Activated CD4-positive, alpha-beta T cell treated with anti-CD3 and anti-CD28 coated beads for 36 hours (primary cell): ENCODE measurements around the gene RUFY2. TPM values are rescaled to one million over a fixed set of nuclear protein-coding genes. Genes with fewer than 3 reads are reported as not detected.

ENCODE experiments used
- ATAC-seq: fragments of 200-7000 bp; cut with Tn5 transposase; one replicate; pipeline ENCODE4 v1.10.0; 2021; ENCODE audit warnings: mild to moderate bottlenecking, moderate library complexity
- CTCF ChIA-PET: fragments of 350-600 bp; sonication (Branson Sonifier 250); formaldehyde crosslinking; loops from one replicate; lab custom pipeline; 2021; ENCODE audit warnings: antibody characterized with exemption; lab: Charles Lee
- POLR2A ChIA-PET: fragments of 350-600 bp; sonication (Branson Sonifier 250); formaldehyde crosslinking; loops from one replicate; lab custom pipeline; 2021; ENCODE audit warnings: antibody characterized with exemption, inconsistent platforms; lab: Charles Lee
- DNase-seq: peaks from one replicate; pipeline ENCODE4 v3.0.0-alpha.2; 2020
- H3K27ac Mint-ChIP-seq: one replicate; pipeline ENCODE4 v1.8.0; 2021; ENCODE audit warnings: mixed read lengths
- H3K27me3 Mint-ChIP-seq: one replicate; pipeline ENCODE4 v1.8.0; 2021; ENCODE audit warnings: mixed read lengths
- H3K36me3 Mint-ChIP-seq: one replicate; pipeline ENCODE4 v1.8.0; 2021; ENCODE audit warnings: low read depth, mixed read lengths
- H3K4me1 Mint-ChIP-seq: one replicate; pipeline ENCODE4 v1.8.0; 2021; ENCODE audit warnings: mixed read lengths
- H3K4me3 Mint-ChIP-seq: one replicate; pipeline ENCODE4 v1.8.0; 2021; ENCODE audit warnings: mild to moderate bottlenecking, moderate library complexity, mixed read lengths
- H3K9me3 Mint-ChIP-seq: one replicate; pipeline ENCODE4 v1.8.0; 2021; ENCODE audit warnings: low read depth, mixed read lengths
- intact Hi-C, 2 experiments: fragments of 100-400 bp; cut with DNase I in 1 of 2; cut with micrococcal nuclease in 1 of 2; formaldehyde crosslinking; loops; one replicate each; pipeline versions ENCODE4 v1.14.2 to v1.15.1; 2022 to 2024; cut with DNase I, micrococcal nuclease
- total RNA-seq, 2 experiments: library from RNA; stranded (reverse); gene quantifications; one replicate each; pipeline ENCODE4 v1.2.3, GENCODE V29; 2021

RUFY2 gene
- total RNA-seq, 2 experiments from 2014 or later = 9.1 to 9.5 TPM

- CTCF ChIA-PET = interaction anchor here (1.2 to 2.1 kb wide), 3 partner anchors 10 to 50 kb away, joined by 4 to 11 read pairs (median 6); no protein-coding TSS in a partner anchor
- Mint-ChIP-seq H3K27ac (no peak overlapping the region), H3K9me3 (no peaks in the 10 kb centered on the region), H3K27me3 (no peaks in the 10 kb centered on the region), H3K4me1 (no peaks in the 10 kb centered on the region), H3K36me3 (peaks cover 5% of the 10 kb centered on the region), H3K4me3 (no peak overlapping the region)
- no peak for ATAC-seq
- no peak for DNase-seq
- POLR2A ChIA-PET = no interaction called here
- intact Hi-C loops = no loop called here
Measured at GRCh38 chr10:68362590-68362989, 44.5 kb downstream of the RUFY2 start.

- CTCF ChIA-PET = no interaction called here
- ATAC-seq = no peak
- no peak overlapping the region for H3K27ac Mint-ChIP-seq
- H3K36me3 Mint-ChIP-seq = peaks cover 5% of the 10 kb centered on the region
- H3K4me1 Mint-ChIP-seq = no peaks in the 10 kb centered on the region
- no peaks in the 10 kb centered on the region for H3K9me3 Mint-ChIP-seq
- H3K4me3 Mint-ChIP-seq = no peak overlapping the region
- no peaks in the 10 kb centered on the region for H3K27me3 Mint-ChIP-seq
- POLR2A ChIA-PET = no interaction called here
- no peak for DNase-seq
- intact Hi-C loops = no loop called here
Measured at GRCh38 chr10:68359189-68359588, 47.9 kb downstream of the RUFY2 start.

- Mint-ChIP-seq H3K27ac (no peak overlapping the region), H3K27me3 (no peaks in the 10 kb centered on the region), H3K36me3 (peaks cover 9% of the 10 kb centered on the region), H3K4me3 (no peak overlapping the region), H3K9me3 (no peaks in the 10 kb centered on the region), H3K4me1 (peaks cover 1% of the 10 kb centered on the region)
- ChIA-PET POLR2A (no interaction called here), CTCF (interaction anchor here (1.6 kb wide), 1 partner anchor 9 kb away, joined by 6 read pairs; no protein-coding TSS in a partner anchor)
- DNase-seq (no peak), ATAC-seq (no peak)
- intact Hi-C loops = no loop called here
Measured at GRCh38 chr10:68353537-68353936, 53.5 kb downstream of the RUFY2 start.

GRCh38 chr10:68348265-68348741 is 58.8 kb downstream of the RUFY2 start:
- peak; percentile 73 for ATAC-seq
- no peaks in the 10 kb centered on the region for H3K27me3 Mint-ChIP-seq
- H3K36me3 Mint-ChIP-seq = peaks cover 28% of the 10 kb centered on the region
- DNase-seq = peak; percentile 63
- ChIA-PET POLR2A (interaction anchor here (0.6 to 2.2 kb wide), 9 partner anchors 9 to 476 kb away, joined by 3 to 29 read pairs (median 3); partner anchors contain the start of genes HNRNPH3 and PBLD), CTCF (interaction anchor here (0.6 to 2.5 kb wide), 24 partner anchors 9 to 560 kb away, joined by 3 to 16 read pairs (median 5); partner anchors contain the start of gene PBLD)
- no peak overlapping the region for H3K4me3 Mint-ChIP-seq
- intact Hi-C loops = loop anchor here (1.0 kb wide), 2 partner anchors 135 to 136 kb away; no protein-coding TSS in a partner anchor
- peaks cover 7% of the 10 kb centered on the region for H3K4me1 Mint-ChIP-seq
- H3K9me3 Mint-ChIP-seq = no peaks in the 10 kb centered on the region
- H3K27ac Mint-ChIP-seq = peak overlapping the region; percentile 51

- no peak overlapping the region for H3K27ac Mint-ChIP-seq
- H3K4me3 Mint-ChIP-seq = no peak overlapping the region
- H3K27me3 Mint-ChIP-seq = no peaks in the 10 kb centered on the region
- intact Hi-C loops = no loop called here
- peaks cover 13% of the 10 kb centered on the region for H3K4me1 Mint-ChIP-seq
- no peaks in the 10 kb centered on the region for H3K9me3 Mint-ChIP-seq
- CTCF ChIA-PET = interaction anchor here (0.6 to 2.5 kb wide), 9 partner anchors 13 to 559 kb away, joined by 3 to 13 read pairs (median 8); partner anchors contain the start of genes DDX50 and PBLD
- DNase-seq (no peak), ATAC-seq (no peak)
- peaks cover 35% of the 10 kb centered on the region for H3K36me3 Mint-ChIP-seq
- POLR2A ChIA-PET = interaction anchor here (0.6 to 2.2 kb wide), 4 partner anchors 11 to 543 kb away, joined by 3 to 29 read pairs (median 4); partner anchors contain the start of genes HNRNPH3 and PBLD
Measured at GRCh38 chr10:68346774-68347173, 60.3 kb downstream of the RUFY2 start.

- CTCF ChIA-PET = interaction anchor here (1.9 kb wide), 1 partner anchor 12 kb away, joined by 10 read pairs; no protein-coding TSS in a partner anchor
- Mint-ChIP-seq H3K9me3 (no peaks in the 10 kb centered on the region), H3K27ac (peak overlapping the region; percentile 62)
Measured at GRCh38 chr10:68345621-68346020, 61.5 kb downstream of the RUFY2 start.

GRCh38 chr10:68342909-68343516 is 64.1 kb downstream of the RUFY2 start:
- Mint-ChIP-seq H3K4me1 (peaks cover 22% of the 10 kb centered on the region), H3K27me3 (no peaks in the 10 kb centered on the region), H3K9me3 (no peaks in the 10 kb centered on the region), H3K27ac (peak overlapping the region; percentile 27), H3K4me3 (no peak overlapping the region), H3K36me3 (peaks cover 63% of the 10 kb centered on the region)
- DNase-seq (no peak), ATAC-seq (no peak)
- ChIA-PET CTCF (no interaction called here), POLR2A (interaction anchor here (0.6 kb wide), 1 partner anchor 47 kb away, joined by 4 read pairs; no protein-coding TSS in a partner anchor)
- intact Hi-C loops = no loop called here

More at GRCh38 chr10:68345621-68346020, 61.5 kb downstream of the RUFY2 start:
- Mint-ChIP-seq H3K4me1 (peaks cover 14% of the 10 kb centered on the region), H3K4me3 (no peak overlapping the region), H3K36me3 (peaks cover 45% of the 10 kb centered on the region), H3K27me3 (no peaks in the 10 kb centered on the region)
- ATAC-seq (no peak), DNase-seq (no peak)
- intact Hi-C loops = no loop called here
- POLR2A ChIA-PET = interaction anchor here (0.6 to 1.0 kb wide), 3 partner anchors 13 to 953 kb away, joined by 3 to 7 read pairs (median 4); partner anchors contain the start of gene PBLD

- Mint-ChIP-seq H3K9me3 (no peaks in the 10 kb centered on the region), H3K27ac (peak overlapping the region; percentile 24), H3K36me3 (peaks cover 72% of the 10 kb centered on the region), H3K27me3 (no peaks in the 10 kb centered on the region), H3K4me1 (peaks cover 38% of the 10 kb centered on the region), H3K4me3 (no peak overlapping the region)
- ChIA-PET CTCF (interaction anchor here (1.1 to 1.2 kb wide), 2 partner anchors 7 to 14 kb away, joined by 3 to 4 read pairs; partner anchors contain the start of gene PBLD), POLR2A (no interaction called here)
- DNase-seq (no peak), ATAC-seq (no peak)
- intact Hi-C loops = no loop called here
Measured at GRCh38 chr10:68340358-68341080, 66.6 kb downstream of the RUFY2 start.

- Mint-ChIP-seq H3K9me3 (no peaks in the 10 kb centered on the region), H3K36me3 (peaks cover 81% of the 10 kb centered on the region), H3K4me1 (peaks cover 41% of the 10 kb centered on the region), H3K27me3 (no peaks in the 10 kb centered on the region), H3K27ac (peak overlapping the region; percentile 82), H3K4me3 (peak overlapping the region; percentile 97)
- no peak for DNase-seq
- ATAC-seq = no peak
- CTCF ChIA-PET = interaction anchor here (1.6 kb wide), 1 partner anchor 11 kb away, joined by 8 read pairs; no protein-coding TSS in a partner anchor
- POLR2A ChIA-PET = no interaction called here
- intact Hi-C loops = loop anchor here in 1 of 2 experiments (1.0 to 10.0 kb wide), 2 partner anchors 7 to 758 kb away; no protein-coding TSS in a partner anchor
Measured at GRCh38 chr10:68336754-68337351, 70.2 kb downstream of the RUFY2 start.

- ChIA-PET POLR2A (interaction anchor here (1.1 kb wide), 1 partner anchor 12 kb away, joined by 4 read pairs; no protein-coding TSS in a partner anchor), CTCF (interaction anchor here (0.6 to 2.5 kb wide), 6 partner anchors 11 to 565 kb away, joined by 3 to 13 read pairs (median 6); no protein-coding TSS in a partner anchor)
- H3K27me3 Mint-ChIP-seq = no peaks in the 10 kb centered on the region
- ATAC-seq = no peak
- H3K36me3 Mint-ChIP-seq = peaks cover 63% of the 10 kb centered on the region
- peaks cover 48% of the 10 kb centered on the region for H3K4me1 Mint-ChIP-seq
- H3K9me3 Mint-ChIP-seq = no peaks in the 10 kb centered on the region
- peak overlapping the region; percentile 97 for H3K4me3 Mint-ChIP-seq
- intact Hi-C loops = loop anchor here (1.0 to 10.0 kb wide), 5 partner anchors 30 to 760 kb away; partner anchors contain the start of genes CCAR1 (in 1 of the 2), DDX50 (in 1 of the 2) and RUFY2 (in 1 of the 2)
- no peak for DNase-seq
- peak overlapping the region; percentile 100 for H3K27ac Mint-ChIP-seq
Measured at GRCh38 chr10:68334672-68335467, 72.2 kb downstream of the RUFY2 start.
